GM18498 (cell line): ENCODE measurements around the gene ZNF311.
A peak's percentile ranks its signal among the peaks of the same experiment; 100 is the strongest.
"Not testable (repeated sequence)": the region's sequence is repeated elsewhere in the genome, so short reads cannot be mapped to it uniquely, and the experiment has no call there.

ENCODE experiments used
- ATAC-seq: cut with Tn5 transposase; IDR thresholded peaks from one replicate; pipeline ENCODE4 v1.9.1; 2021; ENCODE audit warnings: mild to moderate bottlenecking, moderate library complexity; ENCODE audit not compliant: unreplicated experiment

The ZNF311 gene

DNA sequence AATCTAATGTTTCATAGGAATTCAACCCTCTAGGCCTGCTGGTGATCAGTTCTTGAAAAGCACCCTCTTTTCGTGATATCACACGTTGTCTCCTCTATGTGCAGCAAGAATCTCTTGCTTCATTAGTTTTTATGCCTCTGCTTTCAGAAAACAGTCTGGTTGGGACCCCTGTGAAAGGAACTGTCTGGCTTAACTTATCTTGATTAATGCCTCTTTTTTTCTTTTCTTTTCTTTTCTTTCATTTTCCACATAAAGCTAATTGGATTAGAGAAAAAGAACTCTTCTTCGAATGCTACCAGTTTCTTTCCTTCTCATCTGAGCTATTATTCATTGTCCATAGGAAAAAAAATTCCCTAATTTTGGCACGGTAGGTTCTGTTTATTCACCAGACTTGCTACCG lies 21.3 kb downstream of the ZNF311 start:
- ATAC-seq = no peak

DNA sequence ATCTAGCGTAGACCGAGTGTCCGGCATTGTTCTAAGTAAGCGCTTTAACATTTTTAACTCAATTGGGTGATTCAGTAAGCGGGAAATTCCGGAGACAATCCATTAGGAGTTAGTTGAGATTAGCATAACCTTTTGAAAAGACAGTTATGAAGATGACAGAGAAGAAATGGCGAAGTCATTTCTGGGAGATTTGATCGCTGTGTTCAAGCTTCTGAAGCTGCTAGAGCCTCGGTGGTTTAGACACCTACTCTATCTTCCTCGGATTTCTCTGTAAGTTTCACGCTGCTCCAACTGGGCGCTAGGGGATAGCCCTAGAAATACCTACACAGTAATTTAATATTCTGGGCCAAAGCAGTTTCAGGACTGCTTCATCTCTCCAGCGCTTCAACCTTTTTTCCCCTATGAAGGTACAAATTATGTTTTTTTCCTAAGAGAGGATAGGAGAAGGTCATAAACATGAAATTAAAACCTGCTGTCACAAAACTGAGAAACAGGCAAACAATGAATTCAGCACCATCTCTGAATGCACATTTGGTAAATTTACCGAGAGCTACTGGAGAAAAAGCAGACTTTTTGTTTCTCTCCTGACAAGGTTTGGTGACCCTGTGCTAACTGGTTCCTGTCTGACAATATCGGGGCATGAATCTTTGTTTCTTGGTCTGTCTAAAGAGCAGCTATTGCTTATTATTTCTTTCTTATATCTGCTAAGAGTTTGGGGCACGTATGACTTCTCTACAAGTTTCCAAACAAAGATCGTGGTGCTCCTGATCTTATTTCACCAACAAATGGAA lies 22.4 kb downstream of the ZNF311 start:
- no peak for ATAC-seq

GRCh38 chr6:28981833-28982475 lies 23.2 kb downstream of the ZNF311 start:
- peak; percentile 40 for ATAC-seq

DNA sequence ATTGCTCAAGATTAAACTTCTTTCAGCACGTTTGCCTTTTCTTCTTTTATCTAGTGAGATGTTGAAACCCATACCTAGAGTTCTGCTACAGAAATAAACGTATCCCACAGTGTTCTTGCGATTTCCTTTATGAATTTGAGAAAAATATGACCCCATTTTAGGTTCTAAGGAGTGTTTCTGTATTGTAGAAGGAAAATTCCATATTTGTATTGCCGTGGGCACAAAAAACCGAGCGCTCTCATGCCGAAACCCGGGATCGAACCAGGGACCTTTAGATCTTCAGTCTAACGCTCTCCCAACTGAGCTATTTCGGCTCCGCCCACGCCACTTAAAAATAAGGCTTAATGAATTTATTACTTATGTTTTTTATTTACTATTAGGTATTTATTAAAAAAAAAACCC lies 23.7 kb downstream of the ZNF311 start:
- ATAC-seq = peak; percentile 38

DNA sequence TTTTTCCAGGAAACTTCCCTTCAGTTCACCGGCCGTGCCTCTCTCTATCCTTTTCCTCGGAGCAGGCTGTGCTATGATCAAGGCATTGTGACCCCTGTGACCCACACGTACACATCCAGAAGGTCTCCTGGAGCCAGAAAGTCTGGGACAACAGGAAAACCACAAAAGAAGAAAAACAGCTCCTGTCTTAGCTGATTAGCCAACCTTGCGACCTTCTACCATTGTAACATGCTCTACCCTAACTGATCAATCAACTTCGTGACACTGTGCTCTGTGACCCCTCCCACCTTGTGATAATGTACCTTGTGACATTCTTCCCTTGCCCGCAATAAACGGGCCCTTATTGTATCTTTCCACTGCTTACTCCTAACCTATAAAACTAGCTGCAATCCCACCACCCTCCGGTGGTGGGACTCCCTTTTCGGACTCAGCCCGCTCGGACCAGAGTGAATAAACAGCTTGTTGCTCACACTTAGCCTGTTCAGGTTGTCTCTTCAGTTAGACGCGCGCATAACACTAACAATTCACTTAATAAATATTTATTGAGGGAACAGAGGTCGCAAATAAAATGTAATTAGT lies 24.2 kb downstream of the ZNF311 start:
- ATAC-seq = peak; percentile 56

- ATAC-seq = no peak
Observed at GRCh38 chr6:28980137-28980851, 24.8 kb downstream of the ZNF311 start.

- no peak for ATAC-seq
Observed at GRCh38 chr6:28979679-28980078, 25.4 kb downstream of the ZNF311 start.

DNA sequence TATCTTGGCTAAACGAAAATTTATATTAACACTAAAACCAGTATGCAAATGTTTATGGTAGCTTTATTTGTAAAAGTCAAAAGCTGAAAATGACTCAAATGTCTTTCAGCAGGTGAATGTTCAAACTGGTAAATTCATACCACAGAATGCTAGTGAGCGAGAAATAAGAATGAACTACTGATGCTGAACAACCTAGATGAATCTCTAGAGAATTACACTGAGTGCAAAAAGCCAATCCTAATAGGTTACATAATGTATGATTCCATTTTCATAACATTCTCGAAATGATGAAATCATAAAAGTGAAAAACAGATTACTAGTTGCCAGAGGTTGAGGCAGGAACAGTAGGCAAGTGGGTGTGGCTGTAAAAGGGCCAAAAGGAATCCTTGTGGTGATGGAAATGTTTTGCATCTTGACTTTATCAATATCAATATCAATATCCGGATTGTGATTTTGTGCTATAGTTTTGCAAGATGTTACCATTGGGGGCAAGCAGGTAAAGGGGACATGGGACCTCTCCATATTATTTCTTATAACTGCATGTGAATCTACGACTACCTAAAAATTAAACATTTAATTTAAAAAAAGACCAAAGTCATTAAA lies 26.1 kb downstream of the ZNF311 start:
- ATAC-seq = no peak

GRCh38 chr6:28978133-28978491 lies 27.0 kb downstream of the ZNF311 start:
- ATAC-seq = no peak

- no peak for ATAC-seq
Observed at GRCh38 chr6:28977341-28978132, 27.6 kb downstream of the ZNF311 start.

GRCh38 chr6:28976677-28977076 lies 28.4 kb downstream of the ZNF311 start:
- ATAC-seq = no peak

DNA sequence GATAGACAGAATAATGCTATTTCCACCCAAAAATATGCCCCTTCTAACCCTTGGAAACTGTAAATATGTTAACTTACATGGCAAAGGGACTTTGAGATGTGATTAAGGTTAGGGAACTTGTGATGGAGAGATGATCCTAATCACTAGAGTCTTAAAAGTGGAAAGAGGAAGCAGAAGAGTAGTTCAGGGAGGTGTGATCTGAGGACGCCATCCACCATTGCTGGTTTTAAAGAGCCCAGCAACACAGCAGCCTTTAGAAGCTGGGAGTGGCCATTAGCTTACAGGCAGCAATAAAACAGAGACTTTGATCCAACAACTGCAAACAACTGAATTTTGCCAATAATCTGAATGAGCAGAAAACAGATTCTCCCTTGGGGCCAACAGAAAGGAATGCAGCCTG lies 30.6 kb downstream of the ZNF311 start:
- ATAC-seq = no peak

GRCh38 chr6:28970056-28970455 lies 35.1 kb downstream of the ZNF311 start:
- ATAC-seq = not testable (repeated sequence)

- ATAC-seq = no peak
Observed at GRCh38 chr6:28969129-28969528, 36.0 kb downstream of the ZNF311 start.

- no peak for ATAC-seq
Observed at GRCh38 chr6:28968476-28968875, 36.6 kb downstream of the ZNF311 start.

DNA sequence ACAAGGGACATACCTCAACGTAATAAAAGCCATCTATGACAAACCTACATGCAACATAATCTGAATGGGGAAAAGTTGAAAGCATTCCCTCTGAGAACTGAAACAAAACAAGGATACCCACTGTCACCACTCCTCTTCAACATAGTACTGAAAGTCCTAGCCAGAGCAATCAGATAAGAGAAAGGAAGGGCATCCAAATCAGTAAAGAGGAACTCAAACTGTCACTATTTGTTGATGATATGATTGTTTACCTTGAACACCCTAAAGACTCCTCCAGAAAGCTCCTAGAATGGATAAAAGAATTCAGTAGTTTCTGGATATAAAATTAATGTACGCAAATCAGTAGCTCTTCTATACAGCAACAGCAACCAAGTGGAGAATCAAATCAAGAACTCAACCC lies 39.4 kb downstream of the ZNF311 start:
- no peak for ATAC-seq

GRCh38 chr6:28960846-28961500 lies 44.1 kb downstream of the ZNF311 start:
- ATAC-seq = no peak

DNA sequence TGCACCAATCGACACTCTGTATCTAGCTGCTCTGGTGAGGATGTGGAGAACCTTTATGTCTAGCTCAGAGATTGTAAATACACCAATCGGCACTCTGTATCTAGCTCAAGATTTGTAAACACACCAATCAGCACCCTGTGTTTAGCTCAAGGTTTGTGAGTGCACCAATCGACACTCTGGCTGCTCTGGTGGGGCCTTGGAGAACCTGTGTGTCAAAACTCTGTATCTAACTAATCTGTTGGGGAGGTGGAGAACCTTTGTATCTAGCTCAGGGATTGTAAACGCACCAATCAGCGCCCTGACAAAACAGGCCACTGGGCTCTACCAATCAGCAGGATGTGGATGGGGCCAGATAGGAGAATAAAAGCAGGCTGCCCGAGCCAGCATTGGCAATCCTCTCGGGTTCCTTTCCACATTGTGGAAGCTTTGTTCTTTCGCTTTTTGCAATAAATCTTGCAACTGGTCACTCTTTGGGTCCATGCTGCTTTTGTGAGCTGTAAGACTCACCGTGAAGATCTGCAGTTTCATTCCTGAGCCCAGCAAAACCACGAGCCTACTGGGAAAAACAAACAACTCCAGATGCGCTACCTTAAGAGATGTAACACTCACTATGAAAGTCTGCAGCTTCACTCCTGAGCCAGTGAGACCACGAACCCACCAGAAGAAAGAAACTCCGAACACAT lies 46.4 kb downstream of the ZNF311 start:
- not testable (repeated sequence) for ATAC-seq

DNA sequence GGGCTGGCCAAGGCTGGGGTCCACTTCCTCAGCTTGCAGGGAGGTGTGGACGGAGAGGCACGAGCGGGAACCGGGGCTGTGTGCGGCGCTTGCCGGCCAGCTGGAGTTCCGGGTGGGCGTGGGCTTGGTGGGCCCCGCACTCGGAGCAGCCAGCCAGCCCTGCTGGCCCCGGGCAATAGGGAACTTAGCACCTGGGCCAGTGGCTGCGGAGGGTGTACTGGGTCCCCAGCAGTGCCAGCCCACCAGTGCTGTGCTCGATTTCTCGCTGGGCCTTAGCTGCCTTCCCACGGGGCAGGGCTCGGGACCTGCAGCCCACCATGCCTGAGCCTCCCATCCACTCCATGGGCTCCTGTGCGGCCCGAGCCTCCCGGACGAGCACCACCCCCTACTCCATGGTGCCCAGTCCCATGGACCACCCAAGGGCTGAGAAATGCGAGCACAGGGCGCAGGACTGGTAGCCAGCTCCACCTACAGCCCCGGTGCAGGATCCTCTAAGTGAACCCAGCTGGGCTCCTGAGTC lies 47.3 kb downstream of the ZNF311 start:
- not testable (repeated sequence) for ATAC-seq
